ENCODE measurements around the gene PSG1.
"Not testable (repeated sequence)": the region's sequence is repeated elsewhere in the genome, so short reads cannot be mapped to it uniquely, and the experiment has no call there.

The PSG1 gene

DNA sequence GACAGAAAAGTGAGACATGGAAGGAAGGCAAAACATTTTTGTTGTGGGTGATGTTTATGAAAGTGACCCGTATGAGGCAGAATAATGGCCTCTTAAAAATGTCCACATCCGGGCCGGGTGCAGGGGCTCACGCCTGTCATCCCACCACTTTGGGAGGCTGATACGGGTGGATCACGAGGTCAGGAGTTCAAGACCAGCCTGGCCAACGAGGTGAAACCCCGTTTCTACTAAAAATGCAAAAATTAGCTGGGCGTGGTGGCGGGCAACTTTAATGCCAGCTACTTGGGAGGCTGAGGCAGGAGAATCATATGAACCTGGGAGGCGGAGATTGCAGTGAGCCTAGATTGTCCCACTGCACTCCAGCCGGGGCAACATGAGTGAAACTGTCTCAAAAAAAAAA is 20.2 kb upstream of the PSG1 start:
- DNase-seq; H3K27ac Mint-ChIP-seq; H3K4me3 Mint-ChIP-seq; H3K9me3 Mint-ChIP-seq; ATAC-seq (replicated peaks); H3K4me1 Mint-ChIP-seq; H3K36me3 Mint-ChIP-seq: not testable (repeated sequence)
- H3K27me3 Mint-ChIP-seq, result peaks cover 17 to 28% of the 10 kb centered on the region in 2 donors

DNA sequence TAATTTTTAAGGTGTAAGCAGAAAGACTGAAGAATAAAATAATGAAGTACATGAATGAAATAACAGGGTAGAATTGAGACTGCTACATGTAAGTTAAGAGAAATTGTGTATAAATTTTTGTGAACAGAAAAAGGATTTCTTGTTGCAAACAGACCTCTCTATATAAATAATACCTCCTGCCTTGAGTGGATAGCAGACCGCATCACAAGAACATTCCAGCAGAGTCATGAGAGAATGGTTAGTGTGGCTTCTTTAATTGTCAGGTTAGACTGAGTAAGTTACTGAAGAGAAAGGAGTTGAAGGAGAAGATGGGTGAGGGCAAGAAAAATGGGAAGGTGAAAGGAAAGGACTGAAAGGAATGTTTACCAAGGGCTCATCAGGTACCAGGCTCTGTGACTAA is 19.6 kb upstream of the PSG1 start:
- not testable (repeated sequence) for H3K36me3 Mint-ChIP-seq; H3K27ac Mint-ChIP-seq; H3K4me1 Mint-ChIP-seq; DNase-seq; ATAC-seq (replicated peaks); H3K9me3 Mint-ChIP-seq; H3K4me3 Mint-ChIP-seq
- peaks cover 17 to 28% of the 10 kb centered on the region in 2 donors for H3K27me3 Mint-ChIP-seq

DNA sequence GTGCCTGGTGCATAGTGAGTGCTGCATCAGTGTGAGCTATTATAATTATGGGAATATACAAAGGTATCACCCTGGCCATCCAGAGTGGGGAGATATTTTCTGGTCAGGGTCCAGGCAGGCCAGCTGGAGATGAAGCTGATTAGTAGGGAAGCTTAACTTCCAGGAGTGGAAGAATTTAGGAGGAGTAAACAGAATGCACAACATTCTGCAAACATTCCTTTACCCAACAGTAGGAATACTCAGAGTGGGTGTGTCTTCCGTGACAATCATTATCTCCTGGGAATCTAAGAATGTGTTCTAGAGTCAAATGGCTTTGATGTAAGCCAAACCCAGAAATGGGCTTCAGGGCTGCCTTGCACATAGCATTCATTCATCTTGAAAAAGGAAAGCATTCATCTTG is 19.1 kb upstream of the PSG1 start:
- DNase-seq; H3K27ac Mint-ChIP-seq; ATAC-seq (replicated peaks); H3K9me3 Mint-ChIP-seq; H3K36me3 Mint-ChIP-seq; H3K4me3 Mint-ChIP-seq; H3K4me1 Mint-ChIP-seq: not testable (repeated sequence)
- H3K27me3 Mint-ChIP-seq, result peaks cover 17 to 28% of the 10 kb centered on the region in 2 donors

DNA sequence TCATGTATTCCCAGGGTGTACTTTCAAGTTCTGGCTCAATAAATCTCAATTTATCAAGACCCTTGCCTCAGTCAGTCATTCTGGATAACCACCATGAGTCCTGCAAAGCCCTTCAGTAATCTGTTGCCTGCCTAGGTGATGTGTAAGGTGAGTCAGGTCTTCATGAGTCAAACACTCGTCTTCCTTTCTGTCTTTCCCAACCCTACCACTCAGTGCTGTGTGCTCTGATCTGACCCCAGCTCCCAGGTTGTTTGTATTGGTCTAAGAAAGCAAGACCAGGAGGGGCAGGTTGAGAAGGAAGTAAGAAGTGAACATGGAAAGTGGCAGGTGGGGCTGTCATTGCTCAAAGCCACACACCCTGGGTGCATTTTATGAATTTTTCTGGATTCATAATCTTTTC is 18.2 kb upstream of the PSG1 start:
- H3K27me3 Mint-ChIP-seq, result peaks cover 16 to 26% of the 10 kb centered on the region in 2 donors
- not testable (repeated sequence) for H3K4me1 Mint-ChIP-seq; ATAC-seq (replicated peaks); H3K4me3 Mint-ChIP-seq; H3K36me3 Mint-ChIP-seq; H3K9me3 Mint-ChIP-seq; DNase-seq; H3K27ac Mint-ChIP-seq

DNA sequence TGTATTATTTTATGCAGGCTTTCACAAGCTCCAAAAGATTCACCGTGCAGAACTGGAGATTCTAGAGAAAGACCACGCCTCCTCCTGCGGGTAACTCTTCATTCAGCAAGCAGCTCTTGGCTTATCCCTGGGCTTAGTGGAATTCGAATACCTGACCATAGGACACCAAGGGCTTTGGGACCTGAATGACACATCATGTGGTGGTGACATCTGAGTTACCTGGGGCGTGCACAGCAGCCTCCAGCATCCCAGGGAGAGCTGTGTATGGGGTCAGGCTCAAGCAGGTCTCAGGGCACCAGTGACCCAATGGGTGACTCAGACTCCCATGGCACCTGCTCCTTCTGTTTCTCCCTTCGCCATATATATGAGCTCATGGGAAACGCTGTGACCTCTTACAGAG is 10.9 kb upstream of the PSG1 start:
- H3K27ac Mint-ChIP-seq; H3K9me3 Mint-ChIP-seq; DNase-seq; ATAC-seq (replicated peaks); H3K4me1 Mint-ChIP-seq; H3K4me3 Mint-ChIP-seq; H3K36me3 Mint-ChIP-seq: not testable (repeated sequence)
- peaks cover 13 to 15% of the 10 kb centered on the region in 2 donors for H3K27me3 Mint-ChIP-seq

DNA sequence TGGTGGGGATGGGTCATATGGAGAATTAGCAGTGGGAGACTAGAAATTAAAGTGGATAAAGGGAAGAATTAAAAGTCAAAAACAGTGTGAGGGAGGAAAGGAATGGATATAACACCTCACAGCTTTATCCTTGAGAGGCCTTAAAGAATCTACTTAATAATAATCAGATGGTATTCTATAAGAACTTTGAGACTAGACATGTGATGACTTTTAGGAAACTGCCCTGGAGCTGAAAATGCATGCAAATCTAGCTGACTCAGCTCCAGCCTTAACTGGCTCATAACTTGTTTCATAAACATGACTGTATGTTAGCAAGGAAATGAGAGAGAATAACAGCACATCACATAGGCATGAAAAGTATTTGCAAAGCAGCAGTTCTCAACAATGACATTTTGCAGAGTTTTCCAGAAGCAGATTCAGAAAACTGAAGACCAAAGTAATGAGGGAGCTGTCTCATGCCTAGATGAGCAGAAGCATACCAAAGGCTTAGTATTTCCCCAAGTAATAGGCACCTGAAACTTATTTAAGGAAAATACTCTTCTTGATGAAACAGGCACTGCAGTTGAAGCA is 8.4 kb upstream of the PSG1 start:
- DNase-seq; H3K4me1 Mint-ChIP-seq; H3K4me3 Mint-ChIP-seq; H3K9me3 Mint-ChIP-seq; H3K27ac Mint-ChIP-seq; H3K36me3 Mint-ChIP-seq; ATAC-seq (replicated peaks): not testable (repeated sequence)
- H3K27me3 Mint-ChIP-seq, result peaks cover 35 to 36% of the 10 kb centered on the region in 2 donors

DNA sequence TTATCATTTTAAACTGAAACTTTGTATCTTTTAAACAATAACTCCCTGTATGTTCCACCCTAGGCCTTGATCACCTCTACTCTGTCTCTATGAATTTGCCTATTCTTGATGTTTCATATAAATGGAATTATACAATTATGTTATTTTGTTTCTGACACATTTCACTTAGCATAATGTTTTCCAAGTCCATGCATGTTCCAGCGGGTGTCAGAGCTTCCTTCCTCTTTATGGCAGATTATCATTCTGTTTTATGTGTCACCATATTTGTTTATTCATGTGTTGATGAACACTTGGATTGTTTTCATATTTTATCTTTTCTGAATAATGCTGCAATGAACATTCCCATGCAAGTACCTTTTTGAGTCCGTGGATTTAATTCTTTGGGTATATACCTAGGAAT is 3.2 kb upstream of the PSG1 start:
- H3K4me1 Mint-ChIP-seq; H3K36me3 Mint-ChIP-seq; ATAC-seq (replicated peaks); H3K27ac Mint-ChIP-seq; H3K9me3 Mint-ChIP-seq; DNase-seq; H3K4me3 Mint-ChIP-seq: not testable (repeated sequence)
- H3K27me3 Mint-ChIP-seq, result peaks cover 58 to 64% of the 10 kb centered on the region in 2 donors

DNA sequence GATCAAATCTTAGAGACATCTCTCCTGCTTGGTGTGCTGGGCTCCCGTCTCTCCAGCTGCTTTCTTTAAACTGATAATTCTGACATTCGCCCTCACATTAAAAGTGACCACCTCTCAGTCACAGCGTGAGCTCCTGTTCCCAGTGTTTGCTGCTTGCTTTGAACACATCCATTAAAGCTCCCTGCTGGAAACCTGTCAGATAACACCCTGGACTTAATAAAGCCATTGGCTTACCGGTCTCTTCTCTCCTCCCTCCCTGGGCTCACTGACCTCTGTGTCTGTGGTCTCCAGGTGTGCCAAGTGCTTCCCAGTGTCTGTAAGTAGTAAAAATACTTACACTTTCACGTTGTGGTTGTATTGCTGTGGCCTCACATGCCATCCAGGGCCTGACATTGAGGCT is 2.5 kb upstream of the PSG1 start:
- ATAC-seq (replicated peaks); H3K4me3 Mint-ChIP-seq; H3K9me3 Mint-ChIP-seq; H3K27ac Mint-ChIP-seq; DNase-seq; H3K36me3 Mint-ChIP-seq; H3K4me1 Mint-ChIP-seq: not testable (repeated sequence)
- H3K27me3 Mint-ChIP-seq, result peaks cover 54 to 61% of the 10 kb centered on the region in 2 donors

DNA sequence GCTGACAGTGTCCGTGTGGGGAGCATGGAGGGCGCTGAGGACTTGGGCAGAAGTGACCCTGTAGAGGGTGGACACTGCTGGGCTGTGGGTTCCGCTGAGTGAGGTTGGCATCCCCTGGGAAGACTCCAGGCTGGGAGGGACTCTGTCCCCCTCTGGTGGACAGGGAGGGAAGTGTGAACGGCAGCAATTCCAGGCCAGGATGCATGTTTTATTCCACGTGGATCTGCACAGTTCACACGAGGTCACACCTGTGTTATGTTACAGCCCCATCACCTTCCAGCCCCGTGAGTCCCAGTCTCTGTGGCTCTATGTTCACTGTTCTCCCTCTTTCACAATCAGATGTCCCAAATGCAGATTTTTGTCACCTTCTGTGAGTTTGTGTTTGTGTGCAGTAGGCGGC is 1.8 kb upstream of the PSG1 start:
- H3K4me3 Mint-ChIP-seq; H3K9me3 Mint-ChIP-seq; DNase-seq; ATAC-seq (replicated peaks); H3K36me3 Mint-ChIP-seq; H3K27ac Mint-ChIP-seq; H3K4me1 Mint-ChIP-seq: not testable (repeated sequence)
- peaks cover 53 to 59% of the 10 kb centered on the region in 2 donors for H3K27me3 Mint-ChIP-seq

DNA sequence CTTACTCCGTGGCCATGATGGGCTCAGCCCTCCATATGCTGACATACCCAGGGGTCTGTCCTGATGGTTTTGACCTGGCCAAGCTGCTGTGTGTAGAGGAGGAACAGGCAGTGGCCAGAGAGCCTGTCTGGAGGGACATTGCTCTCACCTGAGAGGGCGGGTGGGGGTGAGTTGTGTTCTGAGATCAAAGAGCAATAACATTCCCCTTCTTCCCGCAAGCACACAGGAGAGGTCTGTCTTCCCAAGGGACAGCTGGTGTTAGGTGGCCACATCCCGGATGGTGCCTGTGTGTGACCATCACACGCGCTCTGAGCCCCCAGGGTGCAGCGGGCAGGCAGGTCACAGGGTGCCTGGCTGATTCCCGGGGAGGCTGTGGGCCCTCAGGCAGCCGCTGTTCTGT is 1.1 kb upstream of the PSG1 start:
- H3K9me3 Mint-ChIP-seq; DNase-seq; H3K4me3 Mint-ChIP-seq; ATAC-seq (replicated peaks); H3K4me1 Mint-ChIP-seq; H3K36me3 Mint-ChIP-seq; H3K27ac Mint-ChIP-seq: not testable (repeated sequence)
- peaks cover 47 to 52% of the 10 kb centered on the region in 2 donors for H3K27me3 Mint-ChIP-seq

DNA sequence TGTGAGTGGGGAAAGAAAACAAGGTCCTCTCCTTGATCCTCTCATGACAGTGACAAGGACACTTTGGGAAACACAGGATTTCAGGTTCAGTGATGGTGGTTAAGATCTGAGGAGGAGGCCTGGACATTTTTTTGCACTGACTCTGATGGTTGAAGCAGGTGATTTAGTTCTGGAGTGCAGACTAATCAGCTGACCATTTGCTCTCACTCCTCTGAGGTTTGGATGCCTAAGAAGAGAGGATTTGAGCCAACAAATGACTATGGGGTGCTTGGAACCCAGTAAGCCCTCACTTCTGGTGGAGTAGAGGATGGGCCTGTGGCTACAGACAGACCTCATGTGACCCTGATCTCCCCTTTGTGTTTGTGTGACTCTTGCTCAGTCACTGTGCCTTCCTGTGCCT is 2.9 kb downstream of the PSG1 start:
- not testable (repeated sequence) for ATAC-seq (replicated peaks); H3K4me3 Mint-ChIP-seq; H3K4me1 Mint-ChIP-seq; H3K27ac Mint-ChIP-seq; H3K9me3 Mint-ChIP-seq; H3K36me3 Mint-ChIP-seq; DNase-seq
- peaks cover 23 to 24% of the 10 kb centered on the region in 2 donors for H3K27me3 Mint-ChIP-seq

DNA sequence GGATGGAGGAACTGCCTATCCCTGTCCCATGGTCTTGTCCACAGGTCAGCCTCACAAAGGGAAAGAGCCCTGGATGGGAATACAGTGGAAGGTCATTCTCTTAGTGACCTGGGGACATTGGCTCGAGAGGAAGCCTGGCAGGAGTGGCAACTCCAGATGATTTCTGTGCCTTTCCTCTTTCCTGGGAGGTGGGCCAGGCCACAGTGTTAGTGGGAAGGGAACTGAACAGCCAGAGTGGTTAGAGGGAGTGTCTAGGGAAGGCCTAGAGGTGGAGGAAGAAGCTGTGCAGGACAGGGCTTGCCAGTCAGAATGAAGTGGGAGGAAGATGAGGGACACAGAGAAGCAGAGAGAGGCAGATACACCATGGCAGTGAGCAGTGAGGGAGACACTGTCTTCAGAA is 3.6 kb downstream of the PSG1 start:
- H3K27ac Mint-ChIP-seq; H3K9me3 Mint-ChIP-seq; H3K4me1 Mint-ChIP-seq; H3K4me3 Mint-ChIP-seq; DNase-seq; ATAC-seq (replicated peaks); H3K36me3 Mint-ChIP-seq: not testable (repeated sequence)
- H3K27me3 Mint-ChIP-seq, result peaks cover 18 to 19% of the 10 kb centered on the region in 2 donors

DNA sequence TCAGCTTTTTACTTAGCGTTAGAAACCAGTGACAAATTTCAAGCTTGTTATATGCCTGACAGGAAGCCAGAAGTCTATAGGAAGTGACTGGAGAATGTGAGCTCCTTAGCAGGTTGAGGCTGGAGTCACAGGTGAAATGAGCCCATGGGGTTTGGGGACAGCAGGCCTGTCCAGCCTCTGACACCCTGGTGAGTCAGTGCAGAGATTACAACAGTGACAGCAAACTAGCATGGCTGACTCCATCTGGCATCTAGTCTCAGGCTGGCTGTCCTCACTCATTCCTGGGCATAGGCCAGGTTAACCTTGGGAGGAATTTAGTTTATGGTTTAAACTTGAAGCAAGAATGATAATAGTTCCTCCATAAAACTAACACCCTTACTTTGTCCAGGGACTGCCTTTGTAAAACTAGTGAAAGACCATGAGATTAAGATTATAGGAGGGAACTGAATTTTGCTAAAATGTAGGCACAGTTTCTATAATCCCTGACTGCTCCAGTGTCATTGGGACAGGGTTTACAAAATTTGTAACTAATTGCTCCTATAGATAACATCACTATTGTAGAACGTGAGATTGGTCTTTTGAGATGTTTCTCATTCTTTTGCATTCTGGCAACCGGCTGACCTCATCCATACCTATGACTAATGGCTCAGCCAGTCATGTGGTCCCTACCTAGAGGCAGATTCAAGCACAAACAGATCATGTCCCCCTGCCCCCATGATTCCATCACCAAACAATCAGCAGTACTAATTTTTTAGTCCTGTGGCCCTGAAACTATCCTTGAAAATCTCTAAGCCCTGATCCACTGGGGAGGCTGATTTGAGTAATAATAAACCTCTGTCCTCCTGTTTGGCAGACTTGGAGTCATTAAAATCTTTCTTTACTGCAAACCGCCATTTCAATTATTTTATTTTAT is 4.4 kb downstream of the PSG1 start:
- H3K27me3 Mint-ChIP-seq, result peaks cover 10 to 12% of the 10 kb centered on the region in 2 donors
- not testable (repeated sequence) for DNase-seq; H3K4me1 Mint-ChIP-seq; H3K36me3 Mint-ChIP-seq; H3K27ac Mint-ChIP-seq; H3K4me3 Mint-ChIP-seq; ATAC-seq (replicated peaks); H3K9me3 Mint-ChIP-seq

DNA sequence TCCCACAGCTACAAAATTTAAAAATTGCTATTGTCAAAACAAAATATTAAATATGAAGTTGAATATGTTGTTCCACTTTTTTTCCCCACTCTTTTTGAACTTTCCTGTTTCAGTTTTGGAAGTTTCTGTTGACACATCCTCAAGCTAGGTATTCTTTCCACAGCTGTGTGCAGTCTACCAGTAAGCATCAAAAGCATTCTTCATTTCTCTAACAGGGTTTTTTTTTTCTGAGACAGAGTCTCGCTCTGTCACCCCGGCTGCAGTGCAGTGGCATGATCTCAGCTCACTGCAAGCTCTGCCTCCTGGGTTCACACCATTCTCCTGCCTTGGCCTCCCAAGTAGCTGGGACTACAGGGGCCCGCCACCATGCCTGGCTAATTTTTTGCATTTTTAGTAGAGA is 5.4 kb downstream of the PSG1 start:
- DNase-seq; ATAC-seq (replicated peaks); H3K9me3 Mint-ChIP-seq; H3K4me1 Mint-ChIP-seq; H3K27ac Mint-ChIP-seq; H3K36me3 Mint-ChIP-seq; H3K4me3 Mint-ChIP-seq: not testable (repeated sequence)
- H3K27me3 Mint-ChIP-seq, result peaks cover under 1 to 17% of the 10 kb centered on the region in 2 donors

DNA sequence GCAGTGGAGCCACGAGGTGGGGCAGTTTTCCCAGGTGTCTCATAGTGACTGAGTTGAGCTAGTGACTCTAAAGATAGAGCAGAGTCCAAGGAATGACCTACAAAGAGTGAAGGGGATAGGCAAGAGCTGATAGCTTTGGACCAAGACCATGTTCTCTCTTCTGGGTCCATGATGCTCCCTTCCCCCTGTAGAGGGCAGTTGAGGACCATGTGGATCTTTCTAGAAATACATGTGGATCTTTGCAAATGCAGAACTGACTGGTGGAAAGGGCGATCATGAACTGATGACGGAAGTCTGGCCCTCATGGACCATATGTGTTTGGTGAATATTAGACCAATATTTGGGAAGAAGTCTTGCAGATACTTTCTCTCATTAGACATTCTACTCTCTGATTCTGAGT is 6.9 kb downstream of the PSG1 start:
- Mint-ChIP-seq H3K4me1 (no peaks in the 10 kb centered on the region), H3K27me3 (peaks cover 0 to 11% of the 10 kb centered on the region in 2 donors), H3K36me3 (no peaks in the 10 kb centered on the region), H3K27ac (no peak overlapping the region), H3K9me3 (no peaks in the 10 kb centered on the region), H3K4me3 (no peak overlapping the region)
- ATAC-seq (replicated peaks) (no peak), DNase-seq (no peak)
